Stromal cell of bone marrow (primary cell): ENCODE measurements around the gene DISP1.
"Not testable (repeated sequence)": the region's sequence is repeated elsewhere in the genome, so short reads cannot be mapped to it uniquely, and the experiment has no call there.

Source experiments
- DNase-seq: peaks from one replicate; pipeline ENCODE4 v3.0.0-alpha.2; 2012; ENCODE audit warnings: low read depth

DISP1 gene

DNA sequence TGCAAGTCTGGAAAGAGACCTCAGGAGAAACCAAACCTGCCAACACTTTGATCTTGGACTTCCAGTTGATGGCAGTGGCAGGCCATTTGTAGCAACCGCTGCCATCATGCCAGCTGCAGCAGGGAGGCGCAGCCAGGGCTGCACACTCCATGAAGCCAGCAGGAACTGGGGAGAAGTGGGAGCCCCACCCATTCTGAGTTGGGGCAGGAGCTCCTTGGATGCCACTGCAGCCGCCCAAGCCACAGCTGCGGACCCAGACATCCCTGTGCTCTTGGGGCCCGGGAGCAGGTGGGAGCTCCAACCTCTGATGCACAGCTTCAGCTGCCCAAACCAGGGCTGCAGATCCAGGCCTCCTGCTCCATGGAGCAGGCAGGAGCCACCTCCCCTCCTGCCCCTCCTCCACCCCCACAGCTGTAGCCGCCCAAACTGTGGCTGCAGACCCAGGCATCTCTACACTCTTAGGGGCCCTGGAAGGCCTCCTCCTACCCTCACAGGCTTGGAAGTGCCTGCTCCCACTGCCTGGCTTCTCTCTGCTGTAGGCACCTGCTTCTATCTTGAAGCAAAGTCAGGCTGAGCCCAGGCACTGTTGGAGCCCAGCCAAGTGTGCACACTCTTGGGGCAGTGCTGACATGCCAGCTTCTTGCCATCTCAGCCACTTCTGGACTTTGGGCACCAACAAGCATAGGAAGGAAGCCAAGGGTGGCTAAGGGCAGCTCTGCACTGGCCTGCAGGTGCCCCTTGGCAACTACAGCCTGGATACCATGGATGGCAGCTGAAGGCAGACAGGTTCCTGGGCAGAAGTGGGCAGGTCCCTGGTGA, 20.0 kb upstream of the DISP1 start:
- DNase-seq = no peak

DNA sequence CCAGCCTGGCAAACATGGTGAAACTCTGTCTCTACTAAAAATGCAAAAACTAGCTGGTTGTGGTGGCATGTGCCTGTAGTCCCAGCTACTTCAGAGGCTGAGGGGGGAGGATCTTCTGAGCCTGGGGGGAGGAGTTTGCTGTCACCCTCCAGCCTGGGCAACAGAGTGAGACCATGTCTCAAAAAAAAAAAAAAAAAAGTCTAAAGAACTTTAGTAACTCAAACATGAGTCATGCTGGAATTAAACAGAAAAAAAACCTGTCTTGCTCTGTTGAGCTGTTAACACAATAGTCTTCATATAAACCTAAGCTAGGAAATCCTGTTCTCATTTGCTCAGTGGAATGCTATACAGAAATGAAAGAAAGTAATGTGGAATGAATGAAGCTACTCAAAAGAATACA, 16.7 kb upstream of the DISP1 start:
- peak; percentile 27 for DNase-seq

DNA sequence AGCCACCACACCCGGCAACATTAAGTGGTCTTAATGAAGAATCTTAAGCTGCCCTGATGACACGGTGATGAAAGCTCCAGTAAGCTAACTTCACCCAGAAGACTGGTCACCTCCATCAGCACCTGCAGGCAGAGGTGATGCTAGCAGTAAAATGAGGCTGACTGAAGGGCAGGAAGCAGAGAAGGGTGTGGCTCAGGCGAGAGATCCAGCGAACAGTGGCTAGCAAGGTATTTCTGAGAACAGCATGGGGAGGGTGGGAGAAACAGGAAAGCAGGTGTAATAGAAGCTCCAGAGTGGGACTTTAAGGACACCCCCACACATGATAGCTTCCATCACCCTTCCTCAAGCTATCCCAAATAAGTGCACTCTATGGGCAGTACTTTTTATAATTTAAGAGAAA, 15.9 kb upstream of the DISP1 start:
- DNase-seq = no peak

DNA sequence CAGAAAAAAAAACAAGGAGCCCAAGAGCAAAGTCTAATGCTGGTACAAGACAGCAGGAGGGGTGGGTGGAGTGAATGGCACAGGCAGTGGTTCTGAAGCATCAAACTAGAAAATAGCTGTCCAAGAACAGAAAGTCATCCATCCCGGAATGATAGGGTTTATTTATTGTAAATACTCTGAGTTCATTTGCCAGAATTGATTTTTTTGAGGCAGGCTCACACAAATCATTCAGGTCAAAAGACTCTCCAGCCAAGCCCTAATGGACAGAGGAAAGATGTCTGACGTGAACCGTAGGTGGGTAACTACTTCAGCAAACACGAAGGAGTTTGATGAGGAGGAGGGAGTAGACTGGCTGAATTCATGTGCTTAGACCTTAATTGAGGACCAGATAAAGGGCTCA, 13.8 kb upstream of the DISP1 start:
- DNase-seq = no peak

DNA sequence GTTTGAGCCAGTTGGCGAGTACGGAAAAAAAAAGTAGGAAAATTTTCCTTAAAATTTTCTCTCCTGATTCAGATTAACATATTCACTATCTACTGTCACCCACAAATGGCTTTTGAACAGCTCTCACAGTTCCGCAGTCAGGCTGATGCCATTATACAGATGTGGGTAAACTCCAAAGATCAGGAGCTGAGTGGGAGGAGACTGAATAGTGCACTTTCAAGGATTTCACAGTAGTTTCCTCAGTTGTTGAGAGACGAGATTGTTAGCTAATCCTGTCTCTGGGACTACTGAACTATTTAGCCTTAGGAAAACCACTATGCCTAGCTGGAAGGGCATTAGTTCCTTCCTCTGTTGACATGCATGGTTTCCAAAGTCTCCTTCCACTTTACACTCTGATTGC, 3.2 kb upstream of the DISP1 start:
- DNase-seq = no peak

DNA sequence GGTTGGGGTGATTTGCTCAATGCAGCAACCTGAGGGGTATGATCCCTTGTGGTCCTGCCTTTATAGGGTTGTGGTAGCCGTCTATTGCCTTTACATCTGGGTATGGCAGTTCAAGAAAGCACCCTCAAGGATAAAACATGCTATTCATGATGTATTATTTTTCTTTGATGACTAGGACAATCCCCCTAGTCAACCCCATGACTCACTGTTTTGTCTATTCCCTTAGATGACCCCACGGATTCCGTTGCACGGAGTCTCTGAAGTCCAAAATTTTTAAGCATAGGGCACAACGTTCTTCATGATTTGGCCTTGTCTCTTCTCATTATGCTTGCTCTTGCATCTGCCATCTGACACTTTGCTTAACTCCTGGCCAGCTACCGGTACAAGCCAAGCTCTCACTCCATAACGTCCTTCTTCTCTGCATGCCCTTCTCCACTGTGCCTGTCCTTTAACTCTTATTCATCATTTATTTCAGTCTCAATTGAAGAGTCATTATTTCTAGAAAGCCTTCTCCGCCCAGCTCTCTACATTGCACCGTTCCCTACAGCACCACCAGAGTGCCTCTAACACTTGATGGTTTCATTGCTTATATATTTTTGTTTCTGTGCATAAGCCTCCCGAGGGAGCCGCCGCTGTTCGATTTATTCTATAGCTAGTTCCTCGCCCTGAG, 838 bp upstream of the DISP1 start:
- no peak for DNase-seq

DNA sequence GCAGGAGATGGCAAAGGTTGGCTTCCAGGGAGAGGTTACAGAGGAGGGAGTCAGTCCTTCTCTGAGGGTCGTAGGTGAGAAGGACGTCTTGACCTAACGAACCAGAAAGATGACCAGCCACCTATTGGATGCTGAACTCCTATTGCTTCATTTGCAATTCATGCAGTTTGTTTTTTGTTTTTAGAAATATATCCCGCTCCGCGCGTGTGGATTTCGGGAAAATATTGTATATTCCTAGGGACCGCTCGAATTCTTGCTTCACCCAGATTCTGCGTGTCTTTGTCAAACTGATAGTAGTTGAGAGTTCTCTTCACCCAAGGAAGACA, 564 bp downstream of the DISP1 start:
- DNase-seq = no peak

DNA sequence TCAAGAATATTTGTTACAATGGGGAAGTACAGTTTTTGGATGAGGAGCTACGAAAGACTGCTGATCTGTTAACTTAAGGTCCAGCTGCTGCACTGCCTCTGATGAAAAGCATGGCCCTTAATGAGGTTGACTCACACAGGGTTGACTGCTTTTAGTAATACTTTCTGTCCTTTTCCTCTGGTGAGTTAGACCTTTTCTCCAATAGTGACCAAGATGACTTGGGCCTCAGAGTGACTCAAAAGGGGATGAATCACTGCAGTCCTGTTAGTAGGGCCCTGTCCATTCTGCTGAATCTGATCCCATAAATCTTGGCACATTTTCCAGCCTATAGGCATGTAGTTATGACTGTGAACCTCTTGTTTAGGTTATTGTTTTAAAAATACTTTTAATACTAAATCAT, 2.7 kb downstream of the DISP1 start:
- peak; percentile 92 for DNase-seq

DNA sequence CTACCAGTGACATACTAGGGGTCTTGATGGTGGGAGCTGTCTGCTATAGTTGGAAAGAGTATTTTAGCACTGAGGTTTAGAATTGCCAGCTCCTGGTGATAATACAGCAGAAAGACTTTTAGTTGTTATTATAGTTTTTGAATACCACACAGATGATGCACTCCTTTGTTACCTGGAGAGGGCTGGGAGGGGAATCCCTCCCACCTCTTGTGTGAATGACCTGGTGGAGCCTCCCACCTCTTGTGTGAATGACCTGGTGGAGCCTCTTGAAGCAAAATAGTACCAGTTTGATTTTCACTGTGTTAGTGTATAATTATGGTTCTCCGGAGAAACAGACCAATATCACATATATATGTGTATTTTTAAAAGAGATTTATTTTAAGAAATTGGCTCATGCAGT, 3.3 kb downstream of the DISP1 start:
- no peak for DNase-seq

DNA sequence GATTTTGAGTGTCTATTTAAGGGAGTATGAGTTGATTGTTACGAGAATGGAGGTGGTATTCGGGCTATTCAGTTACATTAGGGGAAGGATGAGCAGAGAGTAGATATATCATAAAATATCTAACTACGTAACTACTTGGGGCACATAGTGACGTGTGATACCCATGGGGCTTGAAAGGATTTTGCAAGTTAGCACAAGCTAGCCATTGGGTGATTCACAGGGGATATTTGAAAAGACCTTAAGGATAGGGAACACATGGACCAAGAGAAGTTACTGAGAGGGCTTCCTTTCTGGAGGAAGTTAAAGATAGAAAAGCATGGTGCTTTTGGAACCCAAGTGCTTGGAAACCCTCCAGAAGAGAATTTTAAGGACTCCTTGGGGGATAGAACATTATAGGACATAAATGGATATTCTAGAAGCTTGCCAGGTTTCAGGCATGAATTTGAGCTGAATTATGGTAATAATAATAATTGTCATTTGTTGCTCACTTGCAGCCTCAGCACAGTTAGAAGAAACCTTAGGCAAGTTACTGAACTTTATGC, 5.4 kb downstream of the DISP1 start:
- no peak for DNase-seq

DNA sequence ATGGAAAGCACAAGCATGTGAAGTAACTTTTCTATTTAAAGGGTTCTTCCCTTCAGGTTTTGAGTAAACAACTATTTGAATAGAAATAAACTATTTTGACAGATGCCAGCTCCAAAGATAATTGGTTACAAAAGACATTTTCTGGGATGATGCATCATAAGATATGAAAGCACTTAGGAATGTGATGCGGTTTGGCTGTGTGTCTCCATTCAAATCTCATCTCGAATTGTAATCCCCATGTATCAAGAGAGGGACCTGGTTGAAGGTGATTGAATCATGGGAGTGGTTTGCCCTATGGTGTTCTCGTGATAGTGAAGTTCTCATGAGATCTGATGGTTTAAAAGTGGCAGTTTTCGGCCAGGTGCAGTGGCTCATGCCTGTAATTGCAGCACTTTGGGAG, 6.4 kb downstream of the DISP1 start:
- DNase-seq = no peak

DNA sequence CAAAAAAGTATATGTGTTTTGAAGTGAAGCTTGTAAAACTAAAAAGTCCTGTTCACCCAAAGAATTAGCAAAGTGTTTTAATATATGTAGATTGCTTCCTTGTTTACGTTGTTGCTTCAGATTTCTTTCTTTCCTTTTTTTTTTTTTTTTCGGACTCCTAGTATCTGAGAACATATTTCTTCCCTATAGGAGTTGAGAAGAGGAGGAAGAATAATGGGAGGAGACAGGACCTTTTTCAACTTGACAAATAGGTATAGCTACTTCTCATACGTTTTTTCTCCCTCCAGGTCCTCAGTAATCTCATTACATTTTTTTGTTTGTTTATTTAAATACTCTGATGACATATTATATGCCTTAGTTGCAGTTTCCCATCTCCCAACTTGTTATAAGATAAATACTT, 8.9 kb downstream of the DISP1 start:
- no peak for DNase-seq

DNA sequence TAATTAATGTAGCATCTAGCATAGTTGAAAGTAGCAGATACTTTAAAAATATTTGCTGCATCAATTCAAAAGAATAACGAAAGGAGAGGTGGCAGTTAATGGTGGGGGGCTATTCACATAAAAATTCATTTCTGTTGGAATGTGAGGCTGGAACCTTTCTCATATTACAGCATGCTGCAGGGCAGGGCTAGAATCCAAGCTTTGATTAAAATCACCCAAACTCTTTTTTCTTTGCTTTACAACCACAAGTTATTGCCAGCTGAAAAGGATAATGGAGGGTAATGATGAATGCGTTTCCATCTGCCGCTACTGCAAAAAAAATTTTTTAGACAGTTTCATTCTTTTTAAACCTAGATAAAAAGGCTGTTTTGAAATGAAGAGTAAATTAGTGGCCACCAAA, 9.8 kb downstream of the DISP1 start:
- no peak for DNase-seq

DNA sequence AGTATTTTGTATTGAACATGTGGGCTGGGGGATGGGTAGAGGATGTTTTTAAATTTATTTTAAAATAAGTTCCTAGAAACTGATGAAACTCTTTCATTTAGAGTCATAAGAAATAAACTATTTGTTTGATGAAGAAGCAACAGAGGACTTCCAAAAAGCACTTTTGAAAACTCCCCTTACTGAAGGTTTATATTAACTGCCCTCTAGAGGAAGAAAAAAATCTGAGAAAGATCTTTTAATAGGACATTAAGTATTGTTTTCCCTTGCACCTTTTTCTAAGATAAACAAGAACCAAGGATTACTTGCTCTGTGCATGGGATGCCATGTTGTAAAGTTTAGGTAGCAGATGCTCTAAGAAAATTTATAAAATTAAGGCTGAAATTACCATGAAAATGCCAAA, 14.1 kb downstream of the DISP1 start:
- no peak for DNase-seq

DNA sequence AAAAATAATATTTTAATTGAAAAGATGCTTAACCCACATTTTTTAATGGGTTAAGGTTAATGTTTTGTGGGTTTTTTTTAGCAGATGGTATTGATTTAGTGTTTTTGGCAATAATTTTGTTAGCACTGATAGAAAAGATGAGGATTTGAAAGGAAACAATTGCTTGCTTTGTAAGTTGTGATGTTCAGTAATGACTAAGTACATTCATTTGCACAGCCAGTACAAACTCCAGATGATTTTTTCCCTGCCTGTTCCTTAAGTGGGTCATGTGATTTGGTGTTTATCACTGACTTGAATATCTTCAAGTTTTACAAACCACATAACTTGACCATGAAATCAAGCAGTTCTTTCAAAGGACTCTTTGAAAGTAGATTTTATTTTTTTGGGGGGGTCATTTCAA, 15.0 kb downstream of the DISP1 start:
- DNase-seq = peak; percentile 36

DNA sequence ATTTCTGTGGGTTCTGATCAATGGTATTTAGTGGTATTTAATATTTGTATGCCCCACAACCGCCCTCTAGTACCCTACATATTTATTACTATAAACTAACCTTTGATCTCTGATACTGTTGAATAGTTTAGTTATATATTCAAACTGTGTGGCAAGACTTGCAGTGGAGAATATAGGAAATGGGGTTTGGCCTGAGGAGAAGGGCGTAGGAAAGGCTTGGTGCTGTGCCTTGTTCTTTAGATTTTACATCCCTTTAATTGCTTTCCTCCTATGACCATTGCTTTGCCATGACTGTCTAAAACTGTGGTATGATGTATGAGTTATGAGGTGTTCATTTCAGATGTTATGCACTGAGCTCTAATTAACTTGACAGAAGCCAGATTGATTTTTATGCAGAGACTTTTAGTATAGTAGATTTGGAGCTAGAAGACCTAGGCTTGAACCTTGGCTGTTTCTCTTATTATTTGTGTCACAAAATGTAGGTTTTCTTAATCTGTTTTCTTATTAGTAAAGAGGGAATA, 18.6 kb downstream of the DISP1 start:
- no peak for DNase-seq

DNA sequence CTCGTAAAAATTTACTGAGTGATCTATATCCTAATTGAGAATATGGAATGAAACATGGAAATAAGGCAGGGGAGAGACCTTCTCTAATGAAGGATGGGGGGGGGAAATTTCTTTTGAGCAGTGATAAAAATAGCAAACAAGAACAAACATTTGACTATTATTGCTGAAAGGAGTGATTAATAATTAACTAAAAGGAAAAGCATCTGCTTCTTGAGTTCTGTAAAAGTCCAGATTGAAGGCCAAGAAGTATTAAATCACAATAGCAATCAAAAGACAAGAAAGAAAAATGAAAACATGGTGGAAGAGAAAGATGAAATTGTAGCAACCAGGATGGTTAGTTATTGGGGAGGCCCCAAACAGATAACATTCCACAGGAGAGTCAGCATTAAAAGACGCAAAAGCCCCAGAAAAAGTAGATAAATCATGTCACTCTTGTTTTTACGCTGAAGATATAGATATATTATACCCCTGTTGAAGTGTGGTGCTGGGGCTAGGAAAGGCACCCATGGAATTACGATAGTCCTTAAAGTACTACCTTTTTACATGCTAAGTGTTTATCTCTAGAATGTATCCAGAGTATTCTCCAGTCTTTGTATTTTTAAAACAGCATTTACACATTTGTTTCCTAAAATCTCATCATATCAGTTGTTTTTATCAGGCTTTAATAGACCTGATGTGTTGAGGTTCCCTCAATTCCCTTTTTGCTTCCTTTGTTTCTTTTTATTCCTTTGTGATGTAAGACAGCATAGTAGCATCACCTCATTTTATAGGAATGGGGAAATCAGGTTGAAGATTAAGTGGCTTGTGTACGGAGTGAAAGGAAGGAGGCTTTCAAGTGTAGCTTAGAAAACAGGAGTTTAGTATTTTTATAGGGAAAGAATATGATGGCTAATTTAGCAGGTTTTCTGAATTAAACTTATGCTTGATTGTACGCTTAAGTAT, 28.9 kb downstream of the DISP1 start:
- no peak for DNase-seq

DNA sequence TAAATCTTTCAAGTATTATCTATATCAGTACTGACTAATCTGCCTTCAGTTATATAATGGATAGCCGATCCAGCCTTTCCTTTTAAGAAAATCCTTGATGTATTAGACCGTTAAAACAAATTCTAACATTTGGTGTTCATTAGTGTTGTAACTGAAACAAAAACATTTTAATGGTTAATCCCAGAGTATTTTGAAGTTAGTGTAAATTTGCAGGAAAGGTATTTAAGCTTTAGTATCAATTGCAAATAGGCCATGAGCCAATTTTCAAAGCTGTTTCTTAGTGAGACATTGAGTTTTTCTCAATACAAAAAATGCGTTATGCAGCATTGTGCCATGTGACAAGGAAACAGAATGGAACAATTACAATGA, 29.6 kb downstream of the DISP1 start:
- DNase-seq = no peak

DNA sequence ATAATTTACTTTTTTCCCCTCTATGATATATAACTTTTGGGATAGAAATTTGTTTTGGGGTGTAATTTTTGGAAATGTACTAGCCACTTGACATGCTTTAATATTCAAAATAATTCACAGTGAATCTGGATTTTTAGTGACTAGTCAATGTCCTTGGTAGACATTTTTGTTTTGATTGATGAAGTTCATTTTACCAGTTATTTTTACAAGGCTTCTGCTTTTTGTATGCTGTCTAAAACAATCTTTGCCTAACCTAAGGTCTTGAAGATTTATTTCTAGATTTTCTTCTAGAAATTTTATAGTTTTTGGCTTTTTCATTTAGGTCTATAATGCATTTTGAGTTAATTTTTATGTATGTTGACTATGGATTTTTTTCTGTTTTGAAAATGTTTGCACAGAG, 30.9 kb downstream of the DISP1 start:
- no peak for DNase-seq

DNA sequence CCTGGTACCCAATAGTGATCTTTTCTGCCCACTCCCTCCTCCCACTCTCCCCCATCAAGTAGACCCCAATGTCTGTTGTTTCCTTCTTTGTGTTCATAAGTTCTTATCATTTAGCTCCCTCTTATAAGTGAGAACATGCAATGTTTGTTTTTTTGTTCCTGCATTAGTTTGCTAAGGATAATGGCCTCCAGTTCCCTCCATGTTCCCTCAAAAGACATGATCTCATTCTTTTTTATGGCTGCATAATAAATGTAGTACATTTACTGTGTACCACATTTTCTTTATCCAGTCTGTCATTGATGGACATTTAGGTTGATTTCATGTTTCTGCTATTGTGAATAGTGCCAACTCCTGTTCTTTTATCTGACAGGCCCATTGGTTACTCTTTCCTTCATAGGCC, 35.7 kb downstream of the DISP1 start:
- not testable (repeated sequence) for DNase-seq

DNA sequence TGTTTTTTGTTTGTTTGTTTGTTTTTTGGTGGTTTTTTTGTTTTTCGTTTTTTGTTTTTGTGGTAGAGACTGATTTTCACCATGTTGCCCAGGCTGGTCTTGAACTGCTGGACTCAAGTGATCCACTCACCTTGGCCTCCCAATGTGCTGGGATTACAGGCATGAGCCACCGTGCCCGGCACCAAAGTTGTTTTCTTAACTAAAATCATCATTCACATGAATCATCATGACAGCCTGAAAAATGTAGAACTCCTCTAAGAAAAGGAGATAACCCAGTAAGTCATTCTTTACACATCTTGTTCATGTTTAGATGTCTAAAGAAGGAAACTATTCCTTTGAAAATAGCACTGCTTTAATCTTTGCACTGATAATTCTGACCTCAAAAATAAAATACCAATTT, 37.5 kb downstream of the DISP1 start:
- peak; percentile 2 for DNase-seq

DNA sequence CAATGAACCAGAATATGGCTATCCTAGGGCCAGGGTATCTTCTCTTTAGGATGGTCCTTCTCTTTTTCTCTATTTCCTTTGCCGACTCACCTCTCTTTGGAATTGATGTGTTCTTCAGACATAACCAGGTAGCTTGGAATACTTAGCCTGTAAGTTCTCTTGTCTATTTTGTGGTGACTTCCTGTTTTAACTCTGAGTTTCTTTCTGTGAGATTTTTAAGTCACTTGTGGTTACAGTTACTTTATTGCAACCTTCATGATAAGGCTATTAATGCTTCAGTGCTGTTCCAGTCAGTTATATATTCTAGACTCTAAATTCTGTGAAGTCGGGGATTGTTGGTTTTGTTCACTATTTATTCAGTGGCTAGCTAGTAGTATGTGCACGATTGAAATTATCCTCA, 46.2 kb downstream of the DISP1 start:
- DNase-seq = no peak
